Neural cell (in vitro differentiated cells): ENCODE measurements around the gene NUDCD3.

Experiments
- EP300 ChIP-seq: fragments of 450-650 bp; conservative IDR thresholded peaks from 2 replicates; pipeline ENCODE4 v1.6.1; 2014; ENCODE audit warnings: antibody characterized with exemption, mild to moderate bottlenecking, moderate library complexity; ENCODE audit not compliant: poor library complexity, severe bottlenecking
- EZH2 ChIP-seq: fragments of 200-600, 300-800 bp; shearing (Covaris generic), sonication (generic); IDR thresholded peaks from 2 replicates; pipeline ENCODE4 v1.6.1; 2014; ENCODE audit warnings: antibody characterized with exemption, low read length, borderline replicate concordance, mild to moderate bottlenecking; ENCODE audit not compliant: insufficient read depth, poor library complexity, severe bottlenecking
- MXI1 ChIP-seq: fragments of 450-650 bp; conservative IDR thresholded peaks from 2 replicates; pipeline ENCODE4 v1.6.1; 2014; ENCODE audit warnings: antibody characterized with exemption, mild to moderate bottlenecking; ENCODE audit not compliant: poor library complexity, severe bottlenecking
- POLR2AphosphoS5 ChIP-seq: IDR thresholded peaks from 2 replicates; pipeline ENCODE4 v1.6.1; 2012
- RAD21 ChIP-seq: fragments of 450-650 bp; conservative IDR thresholded peaks from 2 replicates; pipeline ENCODE4 v1.6.1; 2014; ENCODE audit warnings: antibody characterized with exemption, mild to moderate bottlenecking, moderate library complexity
- TF ChIP-seq, protein P1 (sequence below): fragments of 450-650 bp; IDR thresholded peaks from 2 replicates; pipeline ENCODE4 v1.5.1; 2014; ENCODE audit warnings: antibody characterized with exemption, mild to moderate bottlenecking, moderate library complexity; ENCODE audit not compliant: poor library complexity, severe bottlenecking
- TF ChIP-seq, protein P2 (sequence below): IDR thresholded peaks from 2 replicates; pipeline ENCODE4 v1.6.1; 2012; ENCODE audit warnings: borderline replicate concordance

DNA sequence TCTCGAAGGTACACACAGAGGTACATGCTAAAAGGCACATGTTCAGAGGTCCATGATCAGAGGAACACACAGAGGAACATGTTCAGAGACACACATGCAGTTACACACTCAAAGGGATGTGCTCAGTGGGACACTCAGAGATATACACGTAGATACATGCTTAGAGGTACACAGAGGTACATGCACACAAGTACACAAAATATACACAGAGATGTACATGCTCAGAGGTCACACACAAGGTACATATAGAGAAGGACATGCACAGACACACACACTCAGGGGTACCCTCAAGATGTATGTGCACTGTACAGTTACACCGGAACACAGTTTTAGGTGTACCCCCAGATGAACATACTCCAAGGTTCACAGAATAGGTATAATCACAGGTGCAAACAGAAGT, 31.9 kb upstream of the NUDCD3 start:
- no peak for TF ChIP-seq EP300
- no peak for TF ChIP-seq POLR2AphosphoS5
- TF ChIP-seq, protein P1, sequence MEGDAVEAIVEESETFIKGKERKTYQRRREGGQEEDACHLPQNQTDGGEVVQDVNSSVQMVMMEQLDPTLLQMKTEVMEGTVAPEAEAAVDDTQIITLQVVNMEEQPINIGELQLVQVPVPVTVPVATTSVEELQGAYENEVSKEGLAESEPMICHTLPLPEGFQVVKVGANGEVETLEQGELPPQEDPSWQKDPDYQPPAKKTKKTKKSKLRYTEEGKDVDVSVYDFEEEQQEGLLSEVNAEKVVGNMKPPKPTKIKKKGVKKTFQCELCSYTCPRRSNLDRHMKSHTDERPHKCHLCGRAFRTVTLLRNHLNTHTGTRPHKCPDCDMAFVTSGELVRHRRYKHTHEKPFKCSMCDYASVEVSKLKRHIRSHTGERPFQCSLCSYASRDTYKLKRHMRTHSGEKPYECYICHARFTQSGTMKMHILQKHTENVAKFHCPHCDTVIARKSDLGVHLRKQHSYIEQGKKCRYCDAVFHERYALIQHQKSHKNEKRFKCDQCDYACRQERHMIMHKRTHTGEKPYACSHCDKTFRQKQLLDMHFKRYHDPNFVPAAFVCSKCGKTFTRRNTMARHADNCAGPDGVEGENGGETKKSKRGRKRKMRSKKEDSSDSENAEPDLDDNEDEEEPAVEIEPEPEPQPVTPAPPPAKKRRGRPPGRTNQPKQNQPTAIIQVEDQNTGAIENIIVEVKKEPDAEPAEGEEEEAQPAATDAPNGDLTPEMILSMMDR, result no peak
- TF ChIP-seq RAD21, result no peak
- TF ChIP-seq MXI1, result no peak
- TF ChIP-seq EZH2, result no peak
- TF ChIP-seq, protein P2, sequence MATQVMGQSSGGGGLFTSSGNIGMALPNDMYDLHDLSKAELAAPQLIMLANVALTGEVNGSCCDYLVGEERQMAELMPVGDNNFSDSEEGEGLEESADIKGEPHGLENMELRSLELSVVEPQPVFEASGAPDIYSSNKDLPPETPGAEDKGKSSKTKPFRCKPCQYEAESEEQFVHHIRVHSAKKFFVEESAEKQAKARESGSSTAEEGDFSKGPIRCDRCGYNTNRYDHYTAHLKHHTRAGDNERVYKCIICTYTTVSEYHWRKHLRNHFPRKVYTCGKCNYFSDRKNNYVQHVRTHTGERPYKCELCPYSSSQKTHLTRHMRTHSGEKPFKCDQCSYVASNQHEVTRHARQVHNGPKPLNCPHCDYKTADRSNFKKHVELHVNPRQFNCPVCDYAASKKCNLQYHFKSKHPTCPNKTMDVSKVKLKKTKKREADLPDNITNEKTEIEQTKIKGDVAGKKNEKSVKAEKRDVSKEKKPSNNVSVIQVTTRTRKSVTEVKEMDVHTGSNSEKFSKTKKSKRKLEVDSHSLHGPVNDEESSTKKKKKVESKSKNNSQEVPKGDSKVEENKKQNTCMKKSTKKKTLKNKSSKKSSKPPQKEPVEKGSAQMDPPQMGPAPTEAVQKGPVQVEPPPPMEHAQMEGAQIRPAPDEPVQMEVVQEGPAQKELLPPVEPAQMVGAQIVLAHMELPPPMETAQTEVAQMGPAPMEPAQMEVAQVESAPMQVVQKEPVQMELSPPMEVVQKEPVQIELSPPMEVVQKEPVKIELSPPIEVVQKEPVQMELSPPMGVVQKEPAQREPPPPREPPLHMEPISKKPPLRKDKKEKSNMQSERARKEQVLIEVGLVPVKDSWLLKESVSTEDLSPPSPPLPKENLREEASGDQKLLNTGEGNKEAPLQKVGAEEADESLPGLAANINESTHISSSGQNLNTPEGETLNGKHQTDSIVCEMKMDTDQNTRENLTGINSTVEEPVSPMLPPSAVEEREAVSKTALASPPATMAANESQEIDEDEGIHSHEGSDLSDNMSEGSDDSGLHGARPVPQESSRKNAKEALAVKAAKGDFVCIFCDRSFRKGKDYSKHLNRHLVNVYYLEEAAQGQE, result no peak
